Measurements from ENCODE around the gene BFSP1.

The BFSP1 gene

DNA sequence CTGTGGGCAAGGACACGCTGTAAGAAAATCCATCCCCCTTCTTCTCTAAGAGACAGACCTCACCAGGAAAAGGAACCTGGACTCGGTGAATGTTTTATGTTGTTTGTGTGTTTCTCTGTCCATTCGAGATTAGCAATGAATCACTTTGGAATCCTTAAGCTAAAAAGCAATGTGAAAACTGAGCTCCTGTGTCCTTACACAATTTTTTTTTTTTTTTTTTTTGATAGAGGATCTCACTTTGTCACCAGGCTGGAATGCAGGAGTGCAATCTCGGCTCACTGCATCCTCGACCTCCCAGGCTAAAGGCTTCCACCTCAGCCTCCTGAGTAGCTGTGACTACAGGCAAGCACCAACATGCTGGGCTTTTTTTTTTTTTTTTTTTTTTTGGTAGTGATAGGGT lies 32.1 kb downstream of the BFSP1 start:
- H3K9me3 Mint-ChIP-seq: no peaks in the 10 kb centered on the region
- peaks cover 14% of the 10 kb centered on the region for H3K27me3 Mint-ChIP-seq
- peaks cover 5% of the 10 kb centered on the region for H3K4me1 Mint-ChIP-seq
- DNase-seq (no peak), ATAC-seq (no peak)
- no peak overlapping the region for H3K4me3 Mint-ChIP-seq
- no peak overlapping the region for H3K27ac Mint-ChIP-seq

DNA sequence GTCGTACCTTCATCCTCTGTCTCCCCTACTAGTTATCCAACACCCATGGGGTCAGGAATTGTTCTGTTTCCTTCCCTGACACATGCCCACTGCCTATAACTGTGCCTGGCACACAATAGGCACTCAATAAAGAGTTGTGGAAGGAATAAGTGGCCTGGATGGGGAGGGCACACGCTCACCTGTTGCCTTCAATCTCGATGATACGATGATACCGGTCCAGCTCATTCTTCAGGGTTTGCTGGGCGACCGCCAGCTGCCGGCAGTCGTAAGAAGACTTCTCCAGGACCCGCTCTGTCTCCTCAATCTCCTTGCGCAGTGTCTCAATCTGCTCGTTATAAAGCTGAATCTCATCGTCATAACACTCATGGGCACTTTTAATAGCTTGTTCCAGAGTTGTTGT lies 32.5 kb downstream of the BFSP1 start:
- no peak overlapping the region for H3K4me3 Mint-ChIP-seq
- peaks cover 1% of the 10 kb centered on the region for H3K4me1 Mint-ChIP-seq
- H3K27me3 Mint-ChIP-seq: peaks cover 12% of the 10 kb centered on the region
- no peak overlapping the region for H3K27ac Mint-ChIP-seq
- ATAC-seq: no peak
- DNase-seq: no peak
- H3K9me3 Mint-ChIP-seq: no peaks in the 10 kb centered on the region

DNA sequence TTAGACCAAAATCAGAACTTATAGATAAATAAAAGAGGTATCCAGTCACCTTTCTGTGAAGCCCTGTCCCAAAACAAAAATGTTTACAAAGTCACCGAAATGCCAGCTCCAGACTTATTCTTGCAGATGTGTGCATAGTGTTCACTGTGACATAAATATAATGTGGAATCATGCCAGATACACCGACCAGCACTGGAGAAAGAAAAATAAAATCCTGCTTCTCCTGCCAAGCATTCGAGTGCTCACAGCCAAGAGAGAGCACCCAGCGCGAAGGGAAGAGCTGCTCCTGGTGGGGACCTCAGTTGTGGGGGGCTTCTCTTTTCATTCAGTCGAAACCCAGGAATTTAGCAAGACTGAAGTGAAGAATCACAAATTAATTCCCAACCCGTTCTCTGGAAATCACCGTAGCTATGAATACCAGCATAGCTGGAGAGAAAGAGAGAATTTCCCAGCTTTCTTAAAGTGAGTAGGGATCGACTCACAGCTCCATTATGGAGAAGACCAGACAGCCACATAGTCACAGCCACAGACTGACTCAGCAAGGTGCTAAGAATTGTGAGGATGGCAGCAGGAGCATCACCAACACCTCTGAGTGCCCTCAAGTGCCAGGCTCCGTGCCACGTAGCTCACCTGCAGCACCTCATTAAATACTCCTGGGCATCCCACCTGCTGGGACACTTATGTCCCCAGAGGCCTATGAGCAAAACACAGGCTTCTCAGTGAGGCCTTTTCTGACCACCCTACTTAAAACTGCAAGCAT lies 33.2 kb downstream of the BFSP1 start:
- no peak overlapping the region for H3K27ac Mint-ChIP-seq
- ATAC-seq (no peak), DNase-seq (no peak)
- no peaks in the 10 kb centered on the region for H3K9me3 Mint-ChIP-seq
- no peaks in the 10 kb centered on the region for H3K4me1 Mint-ChIP-seq
- no peak overlapping the region for H3K4me3 Mint-ChIP-seq
- peaks cover 12% of the 10 kb centered on the region for H3K27me3 Mint-ChIP-seq

DNA sequence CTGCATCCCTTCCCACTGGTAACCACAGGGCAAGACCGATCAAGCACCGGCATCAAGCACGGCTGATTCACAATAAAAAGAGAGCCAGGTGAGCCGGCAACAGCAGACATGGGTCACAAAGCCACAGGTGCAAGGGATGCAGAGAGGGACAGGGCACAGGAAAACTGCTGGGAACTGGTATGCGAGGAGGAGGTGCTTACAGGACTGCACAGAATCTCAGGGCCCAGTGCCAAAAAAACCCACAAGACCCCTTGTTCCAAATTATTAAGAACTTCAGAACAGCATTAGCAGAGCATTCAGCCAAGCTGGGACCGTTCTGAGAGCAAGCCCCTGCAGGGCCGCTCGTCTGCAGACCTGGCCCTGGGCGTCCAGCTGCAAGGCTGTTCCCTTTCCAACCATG lies 35.4 kb downstream of the BFSP1 start:
- H3K27ac Mint-ChIP-seq: no peak overlapping the region
- no peak overlapping the region for H3K4me3 Mint-ChIP-seq
- no peaks in the 10 kb centered on the region for H3K9me3 Mint-ChIP-seq
- no peaks in the 10 kb centered on the region for H3K27me3 Mint-ChIP-seq
- no peaks in the 10 kb centered on the region for H3K4me1 Mint-ChIP-seq
- DNase-seq (no peak), ATAC-seq (no peak)

DNA sequence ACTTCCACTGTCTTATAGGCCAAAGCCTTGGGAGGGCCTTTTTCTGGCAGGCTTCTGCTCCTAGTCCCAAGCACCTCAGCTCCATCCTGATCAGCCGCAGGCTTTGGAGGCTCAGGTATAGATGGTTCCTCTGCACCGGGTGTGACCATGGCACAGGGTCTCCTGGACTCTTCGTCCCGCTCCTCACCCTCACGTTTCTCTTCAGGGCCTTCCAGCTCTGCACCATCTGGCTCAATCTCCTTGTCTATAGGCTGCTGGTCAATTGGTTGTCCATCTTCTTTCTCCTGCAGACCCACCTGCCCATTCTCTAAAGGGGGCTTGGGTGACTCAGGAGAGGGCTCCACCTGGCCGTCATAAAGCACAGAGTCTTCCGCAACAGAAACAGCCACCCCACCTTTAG lies 37.0 kb downstream of the BFSP1 start:
- Mint-ChIP-seq H3K27ac (no peak overlapping the region), H3K27me3 (no peaks in the 10 kb centered on the region), H3K9me3 (no peaks in the 10 kb centered on the region), H3K4me3 (no peak overlapping the region), H3K4me1 (no peaks in the 10 kb centered on the region)
- DNase-seq: no peak
- ATAC-seq: no peak

DNA sequence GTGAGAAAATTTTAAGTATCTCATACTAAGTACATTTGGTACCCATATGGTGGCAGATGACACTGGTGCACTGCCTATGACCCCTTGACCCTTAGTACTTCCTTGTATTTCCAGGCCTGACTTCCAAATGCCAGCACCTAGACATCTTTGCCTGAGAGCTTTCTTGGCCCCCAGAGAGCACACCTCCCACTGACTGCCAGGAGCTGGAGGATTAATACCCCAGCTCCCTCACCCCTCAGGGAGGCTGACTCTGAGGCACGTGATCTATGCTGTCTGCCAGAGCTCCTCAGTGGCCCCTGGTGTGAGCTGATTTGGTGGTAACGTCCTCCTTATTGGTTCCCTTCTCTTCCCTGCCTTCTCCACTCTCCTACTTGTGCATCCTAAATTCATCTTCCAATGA lies 38.0 kb downstream of the BFSP1 start:
- DNase-seq: no peak
- no peaks in the 10 kb centered on the region for H3K4me1 Mint-ChIP-seq
- H3K9me3 Mint-ChIP-seq: no peaks in the 10 kb centered on the region
- no peak for ATAC-seq
- no peak overlapping the region for H3K4me3 Mint-ChIP-seq
- H3K27me3 Mint-ChIP-seq: no peaks in the 10 kb centered on the region
- peak overlapping the region; percentile 4 to 17 for H3K27ac Mint-ChIP-seq

DNA sequence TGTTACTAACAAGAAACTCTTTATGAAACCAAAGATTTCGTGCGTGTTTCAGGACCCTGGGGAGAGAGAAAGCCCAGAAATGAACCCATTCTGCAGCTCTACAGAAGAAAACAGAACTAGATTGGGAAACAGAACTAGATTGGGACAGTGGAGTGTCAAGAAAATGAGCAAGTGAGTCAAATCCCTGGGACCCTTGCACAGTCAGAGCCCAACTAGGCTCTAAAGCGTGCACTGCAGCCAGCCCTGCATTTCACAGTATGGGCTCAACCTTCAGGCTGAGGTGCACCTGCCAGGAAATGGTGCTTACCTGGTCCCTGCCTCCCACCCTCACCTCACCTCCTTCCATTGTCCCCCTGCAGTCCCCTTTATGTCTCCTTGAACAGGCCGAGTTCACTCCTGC lies 39.7 kb downstream of the BFSP1 start:
- Mint-ChIP-seq H3K4me1 (no peaks in the 10 kb centered on the region), H3K4me3 (no peak overlapping the region), H3K27ac (no peak overlapping the region), H3K9me3 (no peaks in the 10 kb centered on the region), H3K27me3 (peaks cover 6% of the 10 kb centered on the region)
- ATAC-seq: no peak
- no peak for DNase-seq

DNA sequence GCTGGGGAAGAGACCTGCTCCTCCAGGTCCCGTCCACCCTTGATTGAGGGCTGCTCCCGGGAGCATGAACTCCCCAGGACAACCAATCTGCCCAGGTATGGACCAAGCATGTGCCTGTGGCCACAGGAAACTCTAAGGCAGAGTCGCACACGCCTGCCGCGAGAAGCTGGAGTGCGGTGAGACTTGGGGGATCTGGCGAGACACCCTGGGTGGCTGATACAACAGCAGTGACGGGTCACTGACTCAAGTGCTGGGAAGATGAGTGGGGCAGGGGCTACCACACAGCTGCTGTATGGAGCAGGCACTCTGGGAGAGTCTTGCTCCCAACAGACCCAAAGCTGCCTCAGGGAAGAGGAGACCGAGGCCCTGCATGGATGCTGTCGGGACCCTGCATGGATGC lies 40.1 kb downstream of the BFSP1 start:
- H3K9me3 Mint-ChIP-seq: no peaks in the 10 kb centered on the region
- ATAC-seq (no peak), DNase-seq (no peak)
- no peak overlapping the region for H3K27ac Mint-ChIP-seq
- peaks cover 10% of the 10 kb centered on the region for H3K27me3 Mint-ChIP-seq
- H3K4me1 Mint-ChIP-seq: no peaks in the 10 kb centered on the region
- no peak overlapping the region for H3K4me3 Mint-ChIP-seq

DNA sequence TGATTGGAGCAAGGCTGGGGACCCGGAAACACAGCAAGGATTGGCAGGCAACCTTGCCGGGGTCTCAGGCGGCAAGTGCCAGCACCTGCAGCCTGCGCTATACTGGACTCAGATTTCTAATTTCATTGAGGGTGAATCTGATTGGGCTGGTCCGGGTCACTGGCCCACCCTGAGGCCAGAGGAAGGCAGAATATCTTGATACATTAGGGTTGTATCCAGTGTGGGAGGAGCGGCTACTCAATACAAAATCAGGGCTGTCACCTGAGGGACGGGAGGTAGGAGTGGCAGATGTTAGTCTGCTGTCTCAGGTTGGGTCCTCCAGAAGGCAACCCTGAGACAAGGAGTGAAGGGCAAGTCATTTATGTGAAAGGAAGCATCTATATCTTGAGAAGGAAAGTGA lies 40.7 kb downstream of the BFSP1 start:
- ATAC-seq: no peak
- peaks cover 13% of the 10 kb centered on the region for H3K27me3 Mint-ChIP-seq
- no peaks in the 10 kb centered on the region for H3K4me1 Mint-ChIP-seq
- no peaks in the 10 kb centered on the region for H3K9me3 Mint-ChIP-seq
- no peak for DNase-seq
- no peak overlapping the region for H3K27ac Mint-ChIP-seq
- no peak overlapping the region for H3K4me3 Mint-ChIP-seq

DNA sequence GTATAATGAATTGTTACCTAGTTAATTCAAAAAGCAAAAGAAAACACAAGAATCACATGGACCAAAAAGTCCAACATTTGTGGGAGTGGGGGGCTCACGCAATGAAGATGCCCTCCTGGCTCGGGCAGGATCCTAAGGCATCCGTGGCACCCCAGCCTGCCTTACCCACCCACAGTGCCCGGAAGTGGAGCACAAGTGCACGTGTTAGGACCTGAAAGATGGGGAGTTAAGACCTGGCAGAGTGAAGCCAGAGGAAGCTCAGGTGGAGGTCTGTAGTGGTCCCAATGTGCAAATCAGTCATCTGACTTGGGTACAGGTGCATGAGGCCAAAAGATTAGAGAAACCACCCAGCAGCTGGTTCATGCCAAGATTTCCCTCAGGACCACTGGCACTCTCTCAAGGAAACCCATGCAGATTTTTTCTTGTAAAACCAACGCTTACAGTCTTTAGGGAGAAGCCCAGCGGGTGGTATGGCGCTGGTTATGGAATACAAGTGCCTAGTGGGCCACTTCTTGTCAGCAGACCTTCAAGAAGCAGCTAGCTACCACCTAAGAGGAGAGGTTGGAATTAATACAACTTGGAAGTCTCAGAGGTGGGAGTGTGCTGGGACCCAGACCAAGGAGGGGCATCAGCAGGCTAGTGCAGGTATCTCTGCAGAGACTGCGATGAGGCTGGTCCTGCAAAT lies 42.1 kb downstream of the BFSP1 start:
- H3K27me3 Mint-ChIP-seq: peaks cover 13% of the 10 kb centered on the region
- no peak for DNase-seq
- no peak for ATAC-seq
- no peaks in the 10 kb centered on the region for H3K9me3 Mint-ChIP-seq
- no peak overlapping the region for H3K27ac Mint-ChIP-seq
- no peak overlapping the region for H3K4me3 Mint-ChIP-seq
- no peaks in the 10 kb centered on the region for H3K4me1 Mint-ChIP-seq

DNA sequence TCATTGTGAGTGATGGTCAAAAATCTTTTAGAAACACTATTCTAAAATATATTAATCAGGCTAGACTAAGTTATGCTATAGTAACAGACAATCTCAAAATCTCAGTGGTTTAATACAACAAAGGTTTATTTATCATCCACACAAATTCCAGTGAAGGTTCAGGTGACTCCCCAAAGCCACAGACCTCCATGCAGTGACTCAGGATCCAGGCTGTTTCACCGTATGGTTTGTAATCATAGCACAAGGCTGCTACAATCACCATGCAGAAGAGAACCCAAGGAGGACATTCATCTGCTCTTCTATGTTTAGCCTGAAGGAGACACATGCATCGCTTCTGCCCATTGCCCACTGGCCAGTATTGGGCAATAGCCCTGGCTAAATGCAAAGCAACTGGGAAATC lies 46.2 kb downstream of the BFSP1 start:
- no peaks in the 10 kb centered on the region for H3K4me1 Mint-ChIP-seq
- no peak for ATAC-seq
- no peak for DNase-seq
- H3K27ac Mint-ChIP-seq: no peak overlapping the region
- peaks cover 39% of the 10 kb centered on the region for H3K27me3 Mint-ChIP-seq
- H3K9me3 Mint-ChIP-seq: no peaks in the 10 kb centered on the region
- H3K4me3 Mint-ChIP-seq: no peak overlapping the region

DNA sequence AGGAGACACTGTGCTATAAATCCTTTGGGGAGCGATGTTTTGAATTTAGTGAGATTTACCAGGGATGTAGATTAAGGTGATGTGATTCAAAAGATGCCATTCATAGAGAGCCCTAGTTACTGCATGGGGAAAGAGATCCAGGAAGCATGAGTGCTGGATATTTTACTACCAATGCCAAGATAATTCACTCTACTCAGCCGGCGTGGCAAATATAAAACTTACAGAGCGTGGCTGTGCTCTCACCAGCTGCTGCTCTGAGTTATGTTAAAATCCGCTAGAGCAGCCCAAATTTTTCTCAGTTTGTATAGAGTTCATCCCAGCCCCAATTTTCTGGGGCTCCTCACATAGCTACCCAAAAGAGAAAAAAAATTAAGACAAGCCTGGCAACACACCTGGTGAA lies 48.6 kb downstream of the BFSP1 start:
- H3K27me3 Mint-ChIP-seq: peaks cover 47% of the 10 kb centered on the region
- H3K27ac Mint-ChIP-seq: no peak overlapping the region
- no peak overlapping the region for H3K4me3 Mint-ChIP-seq
- no peaks in the 10 kb centered on the region for H3K9me3 Mint-ChIP-seq
- ATAC-seq: no peak
- DNase-seq: no peak
- H3K4me1 Mint-ChIP-seq: no peaks in the 10 kb centered on the region

DNA sequence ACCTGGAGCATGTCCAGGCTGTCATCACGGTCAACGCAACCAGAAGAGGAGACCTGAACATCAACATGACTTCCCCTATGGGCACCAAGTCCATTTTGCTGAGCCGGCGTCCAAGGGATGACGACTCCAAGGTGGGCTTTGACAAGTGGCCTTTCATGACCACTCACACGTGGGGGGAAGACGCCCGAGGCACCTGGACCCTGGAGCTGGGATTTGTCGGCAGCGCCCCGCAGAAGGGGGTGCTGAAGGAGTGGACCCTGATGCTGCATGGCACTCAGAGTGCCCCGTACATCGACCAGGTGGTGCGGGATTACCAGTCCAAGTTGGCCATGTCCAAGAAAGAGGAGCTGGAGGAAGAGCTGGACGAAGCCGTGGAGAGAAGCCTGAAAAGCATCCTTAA lies 49.5 kb downstream of the BFSP1 start:
- Mint-ChIP-seq H3K9me3 (no peaks in the 10 kb centered on the region), H3K4me3 (no peak overlapping the region), H3K27ac (no peak overlapping the region), H3K4me1 (no peaks in the 10 kb centered on the region), H3K27me3 (peaks cover 43% of the 10 kb centered on the region)
- no peak for DNase-seq
- no peak for ATAC-seq

DNA sequence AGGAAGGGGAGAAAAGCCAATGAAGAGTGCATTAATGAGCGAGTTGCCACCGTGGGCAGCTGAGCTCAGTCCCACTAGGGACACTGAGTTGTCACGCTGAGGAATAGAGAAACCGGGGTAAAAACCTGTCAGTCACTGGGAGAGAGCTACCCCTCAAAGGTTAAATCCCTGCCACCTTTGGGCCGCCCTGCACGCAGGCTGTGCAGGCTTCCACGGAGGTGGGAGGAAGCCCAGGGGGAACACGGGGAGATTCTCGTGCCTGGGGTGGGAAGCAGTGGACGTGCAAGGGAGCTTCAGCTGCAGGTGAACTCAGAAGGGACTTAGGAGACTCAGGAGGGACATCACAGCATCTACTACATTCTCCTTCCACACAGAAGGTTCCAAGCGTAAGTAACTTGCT lies 50.5 kb downstream of the BFSP1 start:
- Mint-ChIP-seq H3K27ac (no peak overlapping the region), H3K4me1 (no peaks in the 10 kb centered on the region), H3K4me3 (no peak overlapping the region), H3K27me3 (peaks cover 34% of the 10 kb centered on the region), H3K9me3 (no peaks in the 10 kb centered on the region)
- ATAC-seq (no peak), DNase-seq (no peak)

DNA sequence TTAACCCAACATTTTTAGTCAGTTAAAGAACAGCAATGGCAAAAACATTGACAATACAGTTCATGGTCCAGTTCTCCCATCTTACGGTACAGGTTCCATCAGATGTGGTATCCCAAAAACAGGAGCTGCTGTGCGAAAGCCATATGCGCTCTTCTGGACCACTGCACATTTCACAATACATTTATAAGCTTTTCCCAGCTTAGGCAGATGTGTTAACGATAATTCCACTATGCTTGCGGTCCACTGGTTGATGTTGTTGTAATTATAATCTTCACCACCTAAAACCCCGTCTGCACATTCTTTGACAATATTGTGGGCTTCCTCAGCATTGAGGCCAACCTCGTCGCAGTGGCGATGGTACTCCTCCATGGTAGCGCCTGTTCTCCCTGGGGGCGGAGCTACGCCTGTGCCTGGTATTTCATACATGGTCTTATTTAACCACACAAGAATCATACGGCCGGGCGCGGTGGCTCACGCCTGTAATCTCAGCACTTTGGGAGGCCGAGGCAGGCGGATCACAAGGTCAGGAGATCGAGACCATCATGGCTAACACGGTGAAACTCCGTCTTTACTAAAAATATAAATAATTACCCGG lies 52.0 kb downstream of the BFSP1 start:
- H3K4me1 Mint-ChIP-seq: no peaks in the 10 kb centered on the region
- no peak overlapping the region for H3K27ac Mint-ChIP-seq
- DNase-seq (no peak), ATAC-seq (no peak)
- no peak overlapping the region for H3K4me3 Mint-ChIP-seq
- peaks cover 40% of the 10 kb centered on the region for H3K27me3 Mint-ChIP-seq
- H3K9me3 Mint-ChIP-seq: peaks cover 0 to 4% of the 10 kb centered on the region in 2 donors

DNA sequence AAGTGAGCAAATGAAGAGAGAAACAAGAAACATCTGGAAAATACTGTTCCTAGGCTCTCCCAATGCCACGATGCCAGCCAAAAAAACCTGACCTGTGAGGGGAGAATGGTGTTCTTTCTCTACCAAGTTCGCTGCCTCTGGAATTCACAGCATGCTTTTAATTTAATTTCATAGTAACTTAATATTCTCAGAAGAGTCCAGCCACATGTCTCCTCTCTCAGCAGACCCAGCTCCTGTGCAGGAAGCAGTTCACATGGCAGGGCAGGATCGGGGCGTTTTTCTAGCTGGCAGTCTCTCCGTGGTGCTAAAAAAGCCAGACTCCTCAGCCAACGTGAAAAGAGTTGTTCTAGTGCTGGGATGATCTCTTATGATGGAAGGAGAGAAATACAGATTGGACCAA lies 57.5 kb downstream of the BFSP1 start:
- Mint-ChIP-seq H3K4me1 (no peaks in the 10 kb centered on the region), H3K9me3 (peaks cover 0 to 4% of the 10 kb centered on the region in 2 donors), H3K27me3 (peaks cover 13% of the 10 kb centered on the region), H3K27ac (no peak overlapping the region), H3K4me3 (no peak overlapping the region)
- ATAC-seq: no peak
- no peak for DNase-seq
